HG03039 (cell line): ENCODE results near the gene MYH7B.

Experiments
- ATAC-seq: cut with Tn5 transposase; IDR thresholded peaks from one replicate; pipeline ENCODE4 v1.9.1; 2021; ENCODE audit warnings: mild to moderate bottlenecking, moderate library complexity; ENCODE audit not compliant: unreplicated experiment

The MYH7B gene

GRCh38 chr20:35004051-35004725 lies 48.5 kb downstream of the MYH7B start:
- ATAC-seq: no peak

- ATAC-seq: no peak
Measured at GRCh38 chr20:35004749-35005462, 49.2 kb downstream of the MYH7B start.
